Measurements from ENCODE around the gene LTK.

Gene LTK

DNA sequence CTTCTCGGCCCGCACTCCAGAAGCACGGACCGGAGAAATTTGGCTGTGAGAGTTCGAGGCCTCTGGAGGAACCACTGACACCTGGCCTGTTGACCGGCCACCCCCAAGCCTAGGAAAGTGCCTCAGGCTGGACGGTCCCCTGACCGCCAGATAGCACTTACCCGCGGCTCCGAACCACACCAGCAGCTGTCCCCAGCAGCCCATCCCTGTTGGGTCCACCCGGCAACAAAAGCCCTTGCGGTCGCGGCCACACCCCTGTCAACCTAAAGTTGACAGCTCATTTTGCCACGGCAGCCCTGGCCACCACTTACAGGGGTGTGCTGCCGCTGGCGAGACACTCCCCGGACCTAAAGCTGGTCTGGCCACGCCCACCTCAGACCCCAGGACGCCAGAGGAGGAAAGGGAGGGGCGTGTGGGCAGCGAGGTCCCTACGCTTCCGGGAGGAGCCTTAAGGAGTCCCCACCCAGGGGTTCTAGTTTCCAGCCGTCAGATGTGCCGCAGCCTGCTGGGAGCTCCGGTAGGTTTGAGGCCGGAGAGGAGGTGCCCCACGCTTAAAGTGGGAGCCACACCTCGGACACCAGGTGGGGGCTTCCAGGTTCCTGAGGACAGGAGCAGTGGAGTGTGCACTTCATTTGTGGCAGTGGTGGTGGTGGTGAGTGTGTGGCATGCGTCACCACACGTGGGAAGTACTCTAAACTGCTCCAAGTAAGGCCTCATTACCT is at the start of gene LTK:
Gene LTK, minus strand, starts transcription at position 322 of the 722 bp plus-strand sequence. Its CDS starts 118 bp downstream, at position 204.
- Histone ChIP-seq H3K27ac (ENCODE audit: low read length) (no peak within 1 kb of the TSS), H3K4me1 (ENCODE audit: low read length) (peaks cover 2% of the 10 kb centered on the region; the same call in 1 of the 2 replicates), H3K4me3 (ENCODE audit: low read length) (peak within 1 kb of the TSS; percentile 53), H3K27me3 (ENCODE audit: low read depth, low read length) (no peaks in the 10 kb centered on the region), H3K9me3 (ENCODE audit: insufficient read depth, low read length) (no peaks in the 10 kb centered on the region), H3K4me2 (ENCODE audit: low read length) (peak within 1 kb of the TSS; percentile 57), H2AFZ (ENCODE audit: low read depth, low read length) (no peak within 1 kb of the TSS), H3K36me3 (replicated peaks; ENCODE audit: low read depth, low read length) (peaks cover 2% of the 10 kb centered on the region), H3K79me2 (ENCODE audit: low read length) (no peaks in the 10 kb centered on the region), H3K9ac (ENCODE audit: low read length) (no peak within 1 kb of the TSS), H4K20me1 (ENCODE audit: insufficient read depth, low read length) (no peaks in the 10 kb centered on the region)
- no peak for TF ChIP-seq EZH2phosphoT487 (IDR thresholded peaks at IDR 0.05; ENCODE audit: low read depth)
- TF ChIP-seq, protein P1, sequence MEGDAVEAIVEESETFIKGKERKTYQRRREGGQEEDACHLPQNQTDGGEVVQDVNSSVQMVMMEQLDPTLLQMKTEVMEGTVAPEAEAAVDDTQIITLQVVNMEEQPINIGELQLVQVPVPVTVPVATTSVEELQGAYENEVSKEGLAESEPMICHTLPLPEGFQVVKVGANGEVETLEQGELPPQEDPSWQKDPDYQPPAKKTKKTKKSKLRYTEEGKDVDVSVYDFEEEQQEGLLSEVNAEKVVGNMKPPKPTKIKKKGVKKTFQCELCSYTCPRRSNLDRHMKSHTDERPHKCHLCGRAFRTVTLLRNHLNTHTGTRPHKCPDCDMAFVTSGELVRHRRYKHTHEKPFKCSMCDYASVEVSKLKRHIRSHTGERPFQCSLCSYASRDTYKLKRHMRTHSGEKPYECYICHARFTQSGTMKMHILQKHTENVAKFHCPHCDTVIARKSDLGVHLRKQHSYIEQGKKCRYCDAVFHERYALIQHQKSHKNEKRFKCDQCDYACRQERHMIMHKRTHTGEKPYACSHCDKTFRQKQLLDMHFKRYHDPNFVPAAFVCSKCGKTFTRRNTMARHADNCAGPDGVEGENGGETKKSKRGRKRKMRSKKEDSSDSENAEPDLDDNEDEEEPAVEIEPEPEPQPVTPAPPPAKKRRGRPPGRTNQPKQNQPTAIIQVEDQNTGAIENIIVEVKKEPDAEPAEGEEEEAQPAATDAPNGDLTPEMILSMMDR (IDR thresholded peaks at IDR 0.05; ENCODE audit: low read depth, low read length): no peak

DNA sequence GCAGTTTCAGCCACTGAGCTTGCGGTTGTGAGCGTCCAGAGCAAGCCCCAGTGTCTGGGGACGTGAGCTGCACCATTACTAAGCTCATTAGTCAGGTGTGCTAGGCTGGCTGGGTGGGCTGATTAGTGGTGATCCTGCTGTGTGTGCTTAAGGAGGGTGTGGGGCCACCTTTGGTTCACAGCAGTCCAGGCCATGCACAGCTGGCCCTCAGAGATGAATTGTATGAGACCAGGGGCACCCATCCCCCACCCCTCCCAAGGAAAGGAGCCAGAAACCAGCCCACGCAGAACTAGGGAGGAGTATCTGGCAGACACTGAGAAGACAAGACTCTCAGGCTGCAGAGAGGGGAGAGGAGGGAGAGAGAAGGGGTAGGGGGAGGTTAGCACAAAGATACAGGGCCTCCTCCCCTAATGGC is 49.2 kb upstream of the LTK start:
- Histone ChIP-seq H4K20me1 (ENCODE audit: insufficient read depth, low read length) (no peaks in the 10 kb centered on the region), H3K4me3 (ENCODE audit: low read length) (no peak overlapping the region), H3K9me3 (ENCODE audit: insufficient read depth, low read length) (no peaks in the 10 kb centered on the region), H3K36me3 (replicated peaks; ENCODE audit: low read depth, low read length) (no peaks in the 10 kb centered on the region), H3K27me3 (ENCODE audit: low read depth, low read length) (peaks cover 17% of the 10 kb centered on the region), H2AFZ (ENCODE audit: low read depth, low read length) (no peak overlapping the region), H3K4me2 (ENCODE audit: low read length) (no peak overlapping the region), H3K79me2 (ENCODE audit: low read length) (no peaks in the 10 kb centered on the region), H3K27ac (ENCODE audit: low read length) (no peak overlapping the region), H3K4me1 (ENCODE audit: low read length) (peaks cover 6% of the 10 kb centered on the region), H3K9ac (ENCODE audit: low read length) (no peak overlapping the region)
- TF ChIP-seq, protein P1 (IDR thresholded peaks at IDR 0.05; ENCODE audit: low read depth, low read length): no peak
- no peak for TF ChIP-seq EZH2phosphoT487 (IDR thresholded peaks at IDR 0.05; ENCODE audit: low read depth)

DNA sequence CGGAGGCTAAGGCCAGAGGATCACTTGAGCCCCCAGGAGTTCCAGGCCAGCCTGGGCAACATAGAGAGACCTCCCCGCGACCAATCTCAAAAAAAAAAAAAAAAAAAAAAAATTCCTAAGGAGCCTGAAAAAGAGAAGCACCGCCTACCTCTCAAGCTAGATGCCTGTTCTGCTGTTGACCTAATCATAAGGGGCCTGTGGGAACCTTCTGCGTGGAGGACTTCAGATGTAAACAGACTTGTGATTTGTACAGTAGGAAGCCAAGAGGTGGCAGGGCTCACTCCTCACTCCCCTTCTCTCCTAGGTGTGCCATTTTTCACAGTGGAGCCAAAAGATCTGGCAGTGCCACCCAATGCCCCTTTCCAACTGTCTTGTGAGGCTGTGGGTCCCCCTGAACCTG is 48.6 kb upstream of the LTK start:
- no peak overlapping the region for H2AFZ ChIP-seq (ENCODE audit: low read depth, low read length)
- no peak overlapping the region for H3K27ac ChIP-seq (ENCODE audit: low read length)
- H3K9ac ChIP-seq (ENCODE audit: low read length): no peak overlapping the region
- no peaks in the 10 kb centered on the region for H3K36me3 ChIP-seq (replicated peaks; ENCODE audit: low read depth, low read length)
- H3K27me3 ChIP-seq (ENCODE audit: low read depth, low read length): peaks cover 17% of the 10 kb centered on the region
- no peak overlapping the region for H3K4me3 ChIP-seq (ENCODE audit: low read length)
- H4K20me1 ChIP-seq (ENCODE audit: insufficient read depth, low read length): no peaks in the 10 kb centered on the region
- peaks cover 11% of the 10 kb centered on the region for H3K4me1 ChIP-seq (ENCODE audit: low read length)
- H3K4me2 ChIP-seq (ENCODE audit: low read length): no peak overlapping the region
- H3K9me3 ChIP-seq (ENCODE audit: insufficient read depth, low read length): no peaks in the 10 kb centered on the region
- TF ChIP-seq, protein P1 (IDR thresholded peaks at IDR 0.05; ENCODE audit: low read depth, low read length): no peak
- no peak for TF ChIP-seq EZH2phosphoT487 (IDR thresholded peaks at IDR 0.05; ENCODE audit: low read depth)
- no peaks in the 10 kb centered on the region for H3K79me2 ChIP-seq (ENCODE audit: low read length)

DNA sequence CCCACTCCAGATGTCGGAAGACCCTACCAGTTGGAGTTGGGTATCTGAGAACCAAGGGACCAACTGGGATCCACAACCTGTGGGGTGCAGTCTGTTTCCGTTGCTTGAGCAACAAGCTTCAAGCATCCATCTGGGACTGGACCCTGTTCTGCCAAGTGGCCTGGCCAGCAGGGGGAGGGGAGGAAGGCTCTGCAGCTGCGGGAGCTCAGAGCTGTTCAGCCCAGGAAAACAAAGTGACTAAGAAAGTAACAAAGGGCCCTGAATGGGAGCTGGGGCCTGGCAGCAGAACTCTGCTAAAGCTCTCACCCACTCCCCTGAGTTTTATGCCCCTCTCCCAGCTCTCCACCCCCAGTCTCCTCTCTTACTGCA is 48.1 kb upstream of the LTK start:
- no peak overlapping the region for H3K9ac ChIP-seq (ENCODE audit: low read length)
- no peak for TF ChIP-seq EZH2phosphoT487 (IDR thresholded peaks at IDR 0.05; ENCODE audit: low read depth)
- TF ChIP-seq, protein P1 (IDR thresholded peaks at IDR 0.05; ENCODE audit: low read depth, low read length): no peak
- H3K27ac ChIP-seq (ENCODE audit: low read length): no peak overlapping the region
- no peak overlapping the region for H3K4me2 ChIP-seq (ENCODE audit: low read length)
- no peaks in the 10 kb centered on the region for H4K20me1 ChIP-seq (ENCODE audit: insufficient read depth, low read length)
- no peaks in the 10 kb centered on the region for H3K36me3 ChIP-seq (replicated peaks; ENCODE audit: low read depth, low read length)
- H3K4me1 ChIP-seq (ENCODE audit: low read length): peaks cover 16% of the 10 kb centered on the region
- no peak overlapping the region for H2AFZ ChIP-seq (ENCODE audit: low read depth, low read length)
- H3K79me2 ChIP-seq (ENCODE audit: low read length): no peaks in the 10 kb centered on the region
- peaks cover 17% of the 10 kb centered on the region for H3K27me3 ChIP-seq (ENCODE audit: low read depth, low read length)
- H3K9me3 ChIP-seq (ENCODE audit: insufficient read depth, low read length): no peaks in the 10 kb centered on the region
- H3K4me3 ChIP-seq (ENCODE audit: low read length): no peak overlapping the region
